ENCODE data around the gene TMEM45A. TPM values are rescaled to one million over a fixed set of nuclear protein-coding genes. Genes with fewer than 3 reads are reported as not detected.

TMEM45A gene
- total and polyA plus RNA-seq, 3 donors from 2014 or later: 12.2 to 56.0 (median 18.3) TPM

GRCh38 chr3:100526613-100527346 lies 34.4 kb downstream of the TMEM45A start:
- TF ChIP-seq CTCF (IDR thresholded peaks at IDR 0.05) (no peak), POLR2A (IDR thresholded peaks at IDR 0.05) (no peak)
- DNase-seq: no peak
- Histone ChIP-seq H3K4me1 (peaks cover 3% of the 10 kb centered on the region), H3K9me3 (no peaks in the 10 kb centered on the region), H3K27ac (peak overlapping the region in 1 of 2 donors; percentile 0), H3K4me3 (no peak overlapping the region), H3K36me3 (ENCODE audit: low read depth, missing control alignments) (no peaks in the 10 kb centered on the region), H3K27me3 (no peaks in the 10 kb centered on the region)
- WGBS, 2 donors: 54 to 66% methylated on average over 4 of the region's 4 CpGs
- intact Hi-C loops (cut with DNase I; ENCODE audit: low total_unique reads): no loop called here

GRCh38 chr3:100527347-100527735 lies 34.9 kb downstream of the TMEM45A start:
- H3K27me3 ChIP-seq: no peaks in the 10 kb centered on the region
- H3K36me3 ChIP-seq (ENCODE audit: low read depth, missing control alignments): no peaks in the 10 kb centered on the region
- no peaks in the 10 kb centered on the region for H3K9me3 ChIP-seq
- TF ChIP-seq CTCF (IDR thresholded peaks at IDR 0.05) (no peak), POLR2A (IDR thresholded peaks at IDR 0.05) (no peak)
- peaks cover 9% of the 10 kb centered on the region for H3K4me1 ChIP-seq
- no peak for DNase-seq
- H3K27ac ChIP-seq: no peak overlapping the region
- intact Hi-C loops (cut with DNase I; ENCODE audit: low total_unique reads): no loop called here
- WGBS, 2 donors: 89 to 96% methylated on average over 1 of the region's 1 CpG
- no peak overlapping the region for H3K4me3 ChIP-seq

GRCh38 chr3:100531093-100531492 lies 38.7 kb downstream of the TMEM45A start:
- Histone ChIP-seq H3K4me1 (peaks cover 26% of the 10 kb centered on the region), H3K4me3 (no peak overlapping the region), H3K27me3 (no peaks in the 10 kb centered on the region), H3K36me3 (ENCODE audit: low read depth, missing control alignments) (no peaks in the 10 kb centered on the region), H3K9me3 (no peaks in the 10 kb centered on the region), H3K27ac (no peak overlapping the region)
- TF ChIP-seq CTCF (IDR thresholded peaks at IDR 0.05): no peak
- TF ChIP-seq POLR2A (IDR thresholded peaks at IDR 0.05): no peak
- WGBS, 2 donors: 88 to 92% methylated on average over 3 of the region's 3 CpGs
- intact Hi-C loops (cut with DNase I; ENCODE audit: low total_unique reads): no loop called here
- no peak for DNase-seq

- H3K27me3 ChIP-seq: no peaks in the 10 kb centered on the region
- peak overlapping the region in 1 of 2 donors; percentile 15 for H3K27ac ChIP-seq
- no peak overlapping the region for H3K4me3 ChIP-seq
- H3K9me3 ChIP-seq: no peaks in the 10 kb centered on the region
- peaks cover 23% of the 10 kb centered on the region for H3K4me1 ChIP-seq
- 75 to 76% methylated on average over 6 of the region's 6 CpGs for WGBS, 2 donors
- intact Hi-C loops (cut with DNase I; ENCODE audit: low total_unique reads): no loop called here
- DNase-seq: no peak
- no peak for TF ChIP-seq POLR2A (IDR thresholded peaks at IDR 0.05)
- TF ChIP-seq CTCF (IDR thresholded peaks at IDR 0.05): no peak
- no peaks in the 10 kb centered on the region for H3K36me3 ChIP-seq (ENCODE audit: low read depth, missing control alignments)
Observed at GRCh38 chr3:100532411-100532810, 40.0 kb downstream of the TMEM45A start.

- TF ChIP-seq CTCF (IDR thresholded peaks at IDR 0.05) (no peak), POLR2A (IDR thresholded peaks at IDR 0.05) (no peak)
- H3K27me3 ChIP-seq: no peaks in the 10 kb centered on the region
- H3K27ac ChIP-seq: peak overlapping the region in 1 of 2 donors; percentile 15
- H3K9me3 ChIP-seq: no peaks in the 10 kb centered on the region
- H3K4me1 ChIP-seq: peaks cover 23% of the 10 kb centered on the region
- no peak overlapping the region for H3K4me3 ChIP-seq
- WGBS, 2 donors: 80 to 82% methylated on average over 3 of the region's 3 CpGs
- intact Hi-C loops (cut with DNase I; ENCODE audit: low total_unique reads): no loop called here
- no peak for DNase-seq
- H3K36me3 ChIP-seq (ENCODE audit: low read depth, missing control alignments): no peaks in the 10 kb centered on the region
Observed at GRCh38 chr3:100533176-100533575, 40.8 kb downstream of the TMEM45A start.
